Left forelimb (tissue), 1 donor: ENCODE data around the gene SCUBE2.

ENCODE experiments used
- DNase-seq: peaks from one replicate; pipeline ENCODE4 v3.0.0-alpha.2; 2018; ENCODE audit warnings: low spot score

SCUBE2 gene

GRCh38 chr11:9074338-9075029 is 16.9 kb downstream of the SCUBE2 start:
- DNase-seq = no peak

DNA sequence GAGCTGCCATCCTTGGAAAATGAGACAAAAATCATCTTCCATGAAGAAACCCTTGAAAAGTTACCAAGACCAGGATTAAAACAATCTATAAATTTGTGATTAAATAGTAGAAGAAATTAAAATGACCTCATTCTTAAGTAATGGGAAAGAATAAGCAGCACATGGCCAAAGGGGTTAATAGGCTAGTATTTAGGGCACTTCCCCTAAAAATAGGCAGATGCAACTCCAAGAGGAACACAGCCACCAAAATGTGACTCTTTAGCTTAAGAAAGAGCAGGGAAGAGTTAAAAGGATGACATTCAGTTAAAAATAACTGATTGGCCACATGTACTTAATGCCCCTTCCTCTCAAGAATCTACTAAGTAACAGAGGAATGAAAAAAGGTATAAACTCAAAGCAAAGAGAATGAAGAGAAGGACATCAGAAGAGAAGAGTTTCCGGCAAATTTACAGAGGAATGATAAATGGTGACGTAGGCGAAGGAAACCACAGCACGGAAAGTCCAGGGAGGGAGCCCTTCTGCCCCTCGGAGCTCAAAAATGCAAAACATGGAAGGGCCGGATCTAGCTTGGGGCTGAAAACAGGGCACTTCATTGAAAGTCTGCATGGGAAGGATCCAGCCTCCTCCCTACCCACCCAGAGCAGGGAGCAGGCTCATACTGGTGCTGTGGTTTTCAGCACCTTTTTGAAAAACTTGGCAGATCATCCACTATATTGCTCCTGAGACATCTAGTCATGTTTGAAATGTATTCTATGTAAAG is 17.8 kb downstream of the SCUBE2 start:
- no peak for DNase-seq

- DNase-seq = no peak
Observed at GRCh38 chr11:9072626-9073176, 18.7 kb downstream of the SCUBE2 start.

DNA sequence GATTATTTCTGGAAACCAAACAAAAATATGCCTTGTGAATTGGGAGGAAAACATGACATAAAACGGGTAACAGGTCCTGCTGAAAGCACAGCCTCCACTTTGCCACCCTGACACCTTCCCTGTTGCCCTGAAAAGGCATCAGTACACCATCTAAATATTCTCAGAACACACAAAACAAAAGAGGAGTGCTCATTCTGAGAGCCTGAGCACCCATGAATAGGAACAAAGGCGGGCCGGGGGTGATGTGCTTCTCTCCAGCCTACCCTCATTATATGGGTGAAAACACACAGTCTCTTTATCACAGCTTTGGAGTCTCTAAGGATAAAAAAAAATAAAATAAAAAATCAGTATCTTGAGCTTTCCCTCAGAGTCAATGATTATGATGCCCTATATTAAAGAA is 19.7 kb downstream of the SCUBE2 start:
- DNase-seq = no peak

DNA sequence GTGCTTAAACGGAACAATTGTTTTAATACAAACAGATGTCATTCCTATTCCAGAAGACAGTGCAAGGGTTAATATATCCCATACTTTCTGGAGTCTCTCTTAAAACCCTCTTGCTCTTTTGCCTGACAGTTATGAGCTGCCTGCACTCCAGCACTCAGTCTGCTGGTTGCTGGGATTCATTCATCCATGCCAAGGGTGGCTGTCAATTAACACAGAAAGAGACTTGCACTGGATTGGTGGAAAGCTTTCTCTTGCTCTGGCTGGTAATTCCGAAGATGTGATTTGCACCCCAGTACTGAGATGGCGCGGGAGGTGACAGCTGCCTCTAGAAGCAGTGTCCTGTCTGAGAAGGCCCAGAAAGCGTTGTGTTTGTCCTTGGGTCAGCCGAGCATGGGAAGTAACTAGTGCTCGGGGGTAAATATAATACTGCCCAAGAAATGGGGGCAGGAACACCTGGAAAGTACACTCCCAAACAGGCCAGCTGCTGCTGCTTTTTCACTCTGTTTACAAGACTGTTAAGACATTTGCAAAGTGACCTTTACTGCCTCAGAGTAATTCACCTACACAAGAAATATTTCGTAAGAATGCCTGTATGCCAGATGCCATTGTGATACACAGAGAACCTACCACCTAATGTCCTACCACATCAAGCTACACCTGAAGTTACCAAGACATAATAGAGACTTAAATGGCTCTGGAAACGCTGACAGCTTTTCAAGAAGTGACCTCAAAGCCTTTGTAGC is 20.5 kb downstream of the SCUBE2 start:
- no peak for DNase-seq

DNA sequence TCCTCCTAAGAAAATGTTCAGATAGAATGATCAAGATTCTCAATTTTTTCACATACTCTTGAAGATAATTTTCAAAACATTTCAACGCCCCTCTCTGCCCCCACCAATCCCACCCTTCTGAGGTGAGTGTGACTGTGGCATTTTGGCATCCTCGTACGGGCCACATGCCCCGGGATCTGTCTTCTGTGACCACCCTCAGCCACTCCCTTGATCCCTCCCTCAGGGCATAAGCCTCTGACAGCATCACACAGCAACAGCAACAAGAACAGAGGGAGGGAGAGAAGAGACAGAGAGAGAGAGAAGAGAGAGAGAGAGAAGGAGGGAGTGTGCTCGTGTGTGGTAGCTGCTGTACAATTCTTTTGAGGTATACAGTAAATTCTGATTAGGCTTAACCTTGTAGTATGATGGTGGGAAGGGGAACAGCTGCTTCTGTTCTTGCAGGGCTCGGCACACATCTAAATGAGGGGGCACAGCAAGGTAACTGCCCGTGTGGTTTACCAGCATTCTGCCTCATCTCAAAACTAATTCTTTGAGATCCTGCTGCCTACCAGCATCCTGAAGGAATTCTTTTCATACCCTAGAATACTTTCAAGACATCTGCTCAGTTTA is 21.4 kb downstream of the SCUBE2 start:
- no peak for DNase-seq

GRCh38 chr11:9069256-9069655 is 22.1 kb downstream of the SCUBE2 start:
- no peak for DNase-seq

GRCh38 chr11:9066433-9066925 is 24.9 kb downstream of the SCUBE2 start:
- no peak for DNase-seq

DNA sequence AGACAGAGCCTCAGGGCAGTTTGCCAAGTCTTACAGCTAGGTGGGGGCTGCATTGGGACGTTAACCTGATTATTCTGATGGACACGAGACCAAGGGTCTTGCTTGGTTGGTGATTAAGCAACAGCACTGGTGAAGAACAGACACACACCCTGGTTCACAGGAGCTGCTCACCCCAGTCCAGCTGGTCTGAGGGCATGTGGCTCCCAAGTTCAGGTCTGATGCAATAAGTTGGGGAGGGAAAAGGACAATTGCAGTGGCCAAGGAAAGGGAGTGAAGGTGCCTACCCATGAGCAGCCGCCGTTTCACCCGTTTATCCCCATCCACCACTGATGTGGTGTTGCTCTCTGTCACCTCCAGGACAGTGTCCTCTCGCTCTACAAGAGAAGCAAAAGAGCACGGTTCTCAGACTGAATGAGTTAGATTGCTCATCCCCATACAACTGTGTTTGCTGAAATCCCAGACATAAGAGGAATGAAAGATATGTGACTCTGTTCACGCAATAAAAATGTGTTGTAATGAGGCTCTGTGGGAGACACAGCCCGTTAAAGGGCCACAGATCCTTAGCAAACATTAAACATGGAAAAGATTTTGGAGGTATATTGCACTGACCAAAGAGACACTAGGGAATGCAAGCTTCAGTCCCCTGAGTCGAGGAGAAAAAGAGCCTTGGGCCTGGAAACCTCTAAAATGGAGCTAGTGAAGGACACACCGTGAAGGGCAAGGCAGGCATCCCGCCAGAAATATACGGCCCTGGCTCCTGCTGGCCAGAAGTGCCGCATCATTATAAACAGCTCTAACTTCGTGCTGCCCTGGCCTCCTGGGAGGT is 25.6 kb downstream of the SCUBE2 start:
- DNase-seq = no peak

GRCh38 chr11:9061807-9062206 is 29.6 kb downstream of the SCUBE2 start:
- DNase-seq = no peak

DNA sequence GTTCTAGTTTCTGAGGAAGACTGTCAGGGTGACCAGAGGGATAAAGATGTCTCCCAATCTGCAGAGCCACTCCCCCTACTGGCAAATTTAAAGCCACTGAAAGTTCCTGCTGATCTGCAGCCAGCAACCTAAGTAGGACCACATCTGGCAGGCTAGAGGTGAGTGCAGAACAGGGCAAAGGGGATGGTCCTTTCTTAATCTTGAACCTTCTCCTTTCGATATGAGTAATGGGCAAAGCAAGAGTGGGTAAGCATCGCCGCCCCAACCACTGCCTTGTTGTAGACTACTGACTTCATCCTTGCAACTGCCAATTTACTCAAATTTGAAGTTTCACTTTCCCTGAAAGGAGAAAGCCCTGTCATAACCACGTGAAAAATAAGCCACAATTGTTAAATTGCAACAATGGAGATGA is 30.7 kb downstream of the SCUBE2 start:
- DNase-seq = no peak

GRCh38 chr11:9059406-9059805 is 32.0 kb downstream of the SCUBE2 start:
- DNase-seq = no peak

- no peak for DNase-seq
Observed at GRCh38 chr11:9057888-9058287, 33.5 kb downstream of the SCUBE2 start.

GRCh38 chr11:9057007-9057406 is 34.4 kb downstream of the SCUBE2 start:
- DNase-seq = no peak

GRCh38 chr11:9056467-9056866 is 34.9 kb downstream of the SCUBE2 start:
- no peak for DNase-seq

- no peak for DNase-seq
Observed at GRCh38 chr11:9053316-9054035, 37.9 kb downstream of the SCUBE2 start.

DNA sequence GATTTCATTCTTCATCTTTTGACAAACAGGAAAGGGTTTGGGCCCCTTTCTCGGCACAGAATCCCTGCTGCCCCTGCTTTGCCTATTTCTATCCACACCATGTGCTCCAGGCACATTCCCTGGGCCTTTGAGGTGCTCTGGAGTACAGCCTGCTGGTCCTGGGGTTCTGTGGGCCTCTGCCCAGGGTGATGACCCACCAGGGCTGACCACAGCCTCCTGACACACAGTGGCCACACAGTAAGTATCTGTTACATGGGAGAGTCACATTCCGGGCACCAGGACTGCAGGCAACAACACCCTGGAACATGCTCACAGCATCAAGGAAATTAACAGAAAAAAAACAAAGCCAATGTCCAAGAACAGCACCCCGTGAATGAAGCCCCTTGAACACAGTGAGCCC is 39.1 kb downstream of the SCUBE2 start:
- no peak for DNase-seq

GRCh38 chr11:9049959-9050358 is 41.4 kb downstream of the SCUBE2 start:
- no peak for DNase-seq

DNA sequence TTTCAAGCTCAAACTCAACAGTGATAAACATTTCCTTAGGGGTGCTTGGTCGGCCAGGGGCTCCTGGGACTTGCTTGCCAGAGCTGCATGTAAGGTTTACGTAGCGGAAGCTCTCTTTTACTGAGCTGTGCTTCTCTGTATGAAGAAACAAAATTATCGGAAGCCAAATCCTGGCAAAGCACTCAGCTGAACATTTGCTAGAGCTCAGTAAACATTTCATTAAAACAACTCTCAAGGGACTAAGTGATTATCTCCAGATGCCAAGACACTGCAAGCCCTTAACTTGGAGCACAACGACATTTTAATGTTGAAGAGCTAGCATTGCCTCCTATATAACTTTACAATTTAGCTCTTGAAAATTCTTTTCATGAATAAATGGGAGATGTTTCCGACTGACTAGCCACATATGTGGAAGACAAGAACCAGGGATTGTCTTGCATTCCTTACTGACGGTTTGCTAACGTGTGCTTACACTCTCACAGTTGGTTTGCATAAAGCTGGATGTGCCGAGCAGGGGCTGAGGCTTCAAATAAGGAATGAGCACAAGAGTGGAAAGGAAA is 43.4 kb downstream of the SCUBE2 start:
- no peak for DNase-seq

- DNase-seq = no peak
Observed at GRCh38 chr11:9046481-9046880, 44.9 kb downstream of the SCUBE2 start.
